SK-N-SH treated with all-trans-retinoic acid at 6 μM for 48 hours (cell line): ENCODE data around the gene PIK3R3.

ENCODE experiments used
- ARNTL ChIP-seq: fragments of 450-650 bp; formaldehyde crosslinking; IDR thresholded peaks from 2 replicates; pipeline ENCODE4 v1.5.0; 2020; ENCODE audit warnings: low read depth, mild to moderate bottlenecking, moderate library complexity, borderline replicate concordance
- CSDC2 ChIP-seq: fragments of 250-450 bp; sonication (Bioruptor Pico); IDR thresholded peaks from 2 replicates; pipeline ENCODE4 v1.5.0; 2020; ENCODE audit warnings: mild to moderate bottlenecking, moderate library complexity
- GLIS3 ChIP-seq: fragments of 250-450 bp; sonication (Bioruptor Pico); IDR thresholded peaks from 2 replicates; pipeline ENCODE4 v1.5.0; 2020; ENCODE audit warnings: mild to moderate bottlenecking, moderate library complexity
- TCF4 ChIP-seq: fragments of 250-450 bp; sonication (Bioruptor Pico); IDR thresholded peaks from 2 replicates; pipeline ENCODE4 v1.8.0; 2021; ENCODE audit warnings: mild to moderate bottlenecking, moderate library complexity, borderline replicate concordance
- TF ChIP-seq, protein P1 (sequence below): fragments of 250-450 bp; sonication (Bioruptor Pico); IDR thresholded peaks from 2 replicates; pipeline ENCODE4 v1.5.1; 2020; ENCODE audit warnings: low read depth, mild to moderate bottlenecking, moderate library complexity
- TF ChIP-seq, protein P2 (sequence below): fragments of 250-450 bp; sonication (Bioruptor Pico); IDR thresholded peaks from 2 replicates; pipeline ENCODE4 v1.8.0; 2021; ENCODE audit warnings: low read depth, mild to moderate bottlenecking, moderate library complexity, borderline replicate concordance
- TF ChIP-seq, protein P3 (sequence below): fragments of 250-450 bp; sonication (Bioruptor Pico); IDR thresholded peaks from 2 replicates; pipeline ENCODE4 v1.8.0; 2020; ENCODE audit warnings: mild to moderate bottlenecking, moderate library complexity, borderline replicate concordance

DNA sequence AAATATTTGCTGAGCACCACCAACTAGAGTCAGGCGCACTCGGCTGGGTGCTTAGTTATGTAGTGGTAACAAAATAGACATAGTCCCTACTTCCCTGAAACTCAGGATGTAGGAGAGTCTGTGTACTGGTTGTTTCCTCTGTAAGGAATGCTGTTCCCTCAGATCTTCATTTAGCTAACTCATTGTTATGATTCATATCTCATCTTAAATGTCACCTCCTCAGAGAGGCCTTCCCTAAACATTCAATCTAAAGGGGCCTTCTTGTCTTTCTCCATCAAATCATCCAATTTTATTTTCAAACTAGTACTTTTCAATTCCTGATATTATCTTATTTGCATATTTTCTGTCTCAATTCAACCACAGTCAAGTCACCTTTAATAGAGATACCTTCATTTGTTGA lies 132.9 kb downstream of the PIK3R3 start:
- no peak for TF ChIP-seq CSDC2
- TF ChIP-seq, protein P1, sequence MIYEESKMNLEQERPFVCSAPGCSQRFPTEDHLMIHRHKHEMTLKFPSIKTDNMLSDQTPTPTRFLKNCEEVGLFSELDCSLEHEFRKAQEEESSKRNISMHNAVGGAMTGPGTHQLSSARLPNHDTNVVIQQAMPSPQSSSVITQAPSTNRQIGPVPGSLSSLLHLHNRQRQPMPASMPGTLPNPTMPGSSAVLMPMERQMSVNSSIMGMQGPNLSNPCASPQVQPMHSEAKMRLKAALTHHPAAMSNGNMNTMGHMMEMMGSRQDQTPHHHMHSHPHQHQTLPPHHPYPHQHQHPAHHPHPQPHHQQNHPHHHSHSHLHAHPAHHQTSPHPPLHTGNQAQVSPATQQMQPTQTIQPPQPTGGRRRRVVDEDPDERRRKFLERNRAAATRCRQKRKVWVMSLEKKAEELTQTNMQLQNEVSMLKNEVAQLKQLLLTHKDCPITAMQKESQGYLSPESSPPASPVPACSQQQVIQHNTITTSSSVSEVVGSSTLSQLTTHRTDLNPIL = no peak
- TF ChIP-seq, protein P2, sequence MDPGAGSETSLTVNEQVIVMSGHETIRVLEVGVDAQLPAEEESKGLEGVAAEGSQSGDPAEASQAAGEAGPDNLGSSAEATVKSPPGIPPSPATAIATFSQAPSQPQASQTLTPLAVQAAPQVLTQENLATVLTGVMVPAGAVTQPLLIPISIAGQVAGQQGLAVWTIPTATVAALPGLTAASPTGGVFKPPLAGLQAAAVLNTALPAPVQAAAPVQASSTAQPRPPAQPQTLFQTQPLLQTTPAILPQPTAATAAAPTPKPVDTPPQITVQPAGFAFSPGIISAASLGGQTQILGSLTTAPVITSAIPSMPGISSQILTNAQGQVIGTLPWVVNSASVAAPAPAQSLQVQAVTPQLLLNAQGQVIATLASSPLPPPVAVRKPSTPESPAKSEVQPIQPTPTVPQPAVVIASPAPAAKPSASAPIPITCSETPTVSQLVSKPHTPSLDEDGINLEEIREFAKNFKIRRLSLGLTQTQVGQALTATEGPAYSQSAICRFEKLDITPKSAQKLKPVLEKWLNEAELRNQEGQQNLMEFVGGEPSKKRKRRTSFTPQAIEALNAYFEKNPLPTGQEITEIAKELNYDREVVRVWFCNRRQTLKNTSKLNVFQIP (CRISPR knock-in tag) = no peak
- TF ChIP-seq, protein P3, sequence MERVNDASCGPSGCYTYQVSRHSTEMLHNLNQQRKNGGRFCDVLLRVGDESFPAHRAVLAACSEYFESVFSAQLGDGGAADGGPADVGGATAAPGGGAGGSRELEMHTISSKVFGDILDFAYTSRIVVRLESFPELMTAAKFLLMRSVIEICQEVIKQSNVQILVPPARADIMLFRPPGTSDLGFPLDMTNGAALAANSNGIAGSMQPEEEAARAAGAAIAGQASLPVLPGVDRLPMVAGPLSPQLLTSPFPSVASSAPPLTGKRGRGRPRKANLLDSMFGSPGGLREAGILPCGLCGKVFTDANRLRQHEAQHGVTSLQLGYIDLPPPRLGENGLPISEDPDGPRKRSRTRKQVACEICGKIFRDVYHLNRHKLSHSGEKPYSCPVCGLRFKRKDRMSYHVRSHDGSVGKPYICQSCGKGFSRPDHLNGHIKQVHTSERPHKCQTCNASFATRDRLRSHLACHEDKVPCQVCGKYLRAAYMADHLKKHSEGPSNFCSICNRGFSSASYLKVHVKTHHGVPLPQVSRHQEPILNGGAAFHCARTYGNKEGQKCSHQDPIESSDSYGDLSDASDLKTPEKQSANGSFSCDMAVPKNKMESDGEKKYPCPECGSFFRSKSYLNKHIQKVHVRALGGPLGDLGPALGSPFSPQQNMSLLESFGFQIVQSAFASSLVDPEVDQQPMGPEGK = no peak
- no peak for TF ChIP-seq TCF4
- no peak for TF ChIP-seq ARNTL (CRISPR knock-in tag)
- no peak for TF ChIP-seq GLIS3
